Astrocyte of the spinal cord (primary cell): ENCODE measurements around the gene PRKAG2.

Source experiments
- DNase-seq: peaks from one replicate; pipeline ENCODE4 v3.0.0; 2011; ENCODE audit warnings: low read depth, low spot score
- H3K4me3 ChIP-seq: 2 replicates; pipeline ENCODE4 v1.5.1; 2011; ENCODE audit warnings: low read depth, mild to moderate bottlenecking, low read length, moderate library complexity
- in situ Hi-C: cut with HindIII; loops from 2 replicates; pipeline ENCODE4 v1.10.0; 2017; ENCODE audit warnings: low sequenced_read_pairs
- TF ChIP-seq, protein P1 (sequence below): IDR thresholded peaks from 2 replicates; pipeline ENCODE4 v1.5.1; 2012; ENCODE audit warnings: low read depth, mild to moderate bottlenecking, low read length, inconsistent platforms

PRKAG2 gene

DNA sequence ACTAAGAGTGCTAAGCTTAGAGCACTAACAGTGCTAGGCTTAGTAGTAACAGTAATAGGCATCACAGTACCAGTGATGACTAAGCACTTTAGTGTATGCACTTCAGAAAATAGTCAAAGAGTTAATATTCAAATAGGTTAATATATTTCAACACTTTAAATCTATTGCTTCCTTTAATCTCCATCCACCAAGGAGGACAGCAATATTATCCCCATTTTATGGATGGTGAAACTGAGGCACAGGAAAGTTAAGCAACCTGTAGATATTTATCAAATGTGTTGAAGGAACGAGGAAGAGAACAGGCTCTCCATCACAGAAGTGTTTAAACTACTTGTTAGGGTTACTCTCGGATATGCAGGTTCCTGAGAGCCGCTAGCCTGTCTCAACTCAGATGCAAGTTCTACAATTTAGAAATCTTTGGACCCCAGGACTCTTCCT is 165.5 kb downstream of the PRKAG2 start:
- in situ Hi-C loops, result no loop called here
- TF ChIP-seq, protein P1, sequence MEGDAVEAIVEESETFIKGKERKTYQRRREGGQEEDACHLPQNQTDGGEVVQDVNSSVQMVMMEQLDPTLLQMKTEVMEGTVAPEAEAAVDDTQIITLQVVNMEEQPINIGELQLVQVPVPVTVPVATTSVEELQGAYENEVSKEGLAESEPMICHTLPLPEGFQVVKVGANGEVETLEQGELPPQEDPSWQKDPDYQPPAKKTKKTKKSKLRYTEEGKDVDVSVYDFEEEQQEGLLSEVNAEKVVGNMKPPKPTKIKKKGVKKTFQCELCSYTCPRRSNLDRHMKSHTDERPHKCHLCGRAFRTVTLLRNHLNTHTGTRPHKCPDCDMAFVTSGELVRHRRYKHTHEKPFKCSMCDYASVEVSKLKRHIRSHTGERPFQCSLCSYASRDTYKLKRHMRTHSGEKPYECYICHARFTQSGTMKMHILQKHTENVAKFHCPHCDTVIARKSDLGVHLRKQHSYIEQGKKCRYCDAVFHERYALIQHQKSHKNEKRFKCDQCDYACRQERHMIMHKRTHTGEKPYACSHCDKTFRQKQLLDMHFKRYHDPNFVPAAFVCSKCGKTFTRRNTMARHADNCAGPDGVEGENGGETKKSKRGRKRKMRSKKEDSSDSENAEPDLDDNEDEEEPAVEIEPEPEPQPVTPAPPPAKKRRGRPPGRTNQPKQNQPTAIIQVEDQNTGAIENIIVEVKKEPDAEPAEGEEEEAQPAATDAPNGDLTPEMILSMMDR, result no peak
- no peak for DNase-seq
- no peak overlapping the region for H3K4me3 ChIP-seq

DNA sequence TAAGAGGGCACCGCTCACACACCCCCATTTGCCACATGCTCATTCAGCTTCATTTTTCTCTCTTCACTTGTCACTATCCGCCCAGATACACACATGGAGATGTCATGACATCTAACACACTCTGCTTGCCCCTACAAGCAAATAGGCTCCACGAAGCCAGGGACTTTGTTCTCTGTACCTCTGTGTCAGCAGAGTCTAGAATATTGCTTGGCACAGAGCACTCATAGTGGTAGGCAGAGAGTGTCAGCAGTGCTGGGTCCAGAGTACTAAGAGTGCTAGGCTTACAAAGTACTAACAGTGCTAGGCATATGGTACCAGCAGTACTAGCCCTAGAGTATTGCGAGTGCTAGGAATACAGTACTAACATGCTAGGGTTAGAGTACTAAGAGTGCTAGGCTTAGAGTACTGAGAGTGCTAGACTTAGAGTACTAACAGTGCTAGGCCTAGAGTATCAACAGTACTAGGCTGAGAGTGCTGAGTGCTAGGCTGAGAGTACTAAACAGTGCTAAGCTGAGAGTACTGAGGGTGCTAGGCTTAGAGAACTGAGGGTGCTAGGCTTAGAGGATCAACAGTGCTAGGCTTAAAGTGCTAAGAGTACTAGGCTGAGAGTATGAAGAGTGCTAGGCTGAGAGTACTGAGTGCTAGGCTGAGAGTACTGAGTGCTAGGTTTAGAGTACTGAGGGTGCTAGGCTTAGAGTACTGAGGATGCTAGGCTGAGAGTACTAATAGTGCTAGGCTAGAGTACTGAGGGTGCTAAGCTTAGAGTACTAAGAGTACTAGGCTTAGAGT is 166.1 kb downstream of the PRKAG2 start:
- DNase-seq, result no peak
- in situ Hi-C loops, result no loop called here
- TF ChIP-seq, protein P1, result no peak
- H3K4me3 ChIP-seq, result no peak overlapping the region

- in situ Hi-C loops, result no loop called here
- no peak overlapping the region for H3K4me3 ChIP-seq
- no peak for DNase-seq
- TF ChIP-seq, protein P1, result no peak
These were observed 166.7 kb downstream of the PRKAG2 start for GRCh38 chr7:151710121-151710640.

GRCh38 chr7:151709141-151710038 is 167.5 kb downstream of the PRKAG2 start:
- in situ Hi-C loops, result no loop called here
- DNase-seq, result no peak
- no peak overlapping the region for H3K4me3 ChIP-seq
- TF ChIP-seq, protein P1, result no peak

DNA sequence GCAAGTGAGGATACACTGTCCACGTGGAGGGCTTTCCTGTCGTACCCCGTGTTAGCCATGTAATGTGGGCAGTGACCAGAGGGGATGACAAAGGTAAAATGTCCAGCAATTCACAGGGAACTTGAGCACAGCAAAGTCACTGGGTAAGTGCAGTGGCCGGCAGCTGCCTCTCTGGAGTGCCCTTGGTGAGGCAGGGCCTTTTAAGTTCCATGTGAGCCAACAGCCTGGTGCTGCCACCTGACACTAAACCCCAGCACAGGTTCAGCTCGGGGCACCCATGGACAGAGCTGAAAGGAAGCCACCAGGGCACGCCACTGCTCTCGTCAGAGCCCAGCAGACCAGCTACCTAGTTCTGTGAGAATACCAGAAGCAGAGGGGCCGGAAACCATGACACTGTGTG is 168.3 kb downstream of the PRKAG2 start:
- TF ChIP-seq, protein P1, result no peak
- H3K4me3 ChIP-seq, result no peak overlapping the region
- in situ Hi-C loops, result no loop called here
- DNase-seq, result no peak

DNA sequence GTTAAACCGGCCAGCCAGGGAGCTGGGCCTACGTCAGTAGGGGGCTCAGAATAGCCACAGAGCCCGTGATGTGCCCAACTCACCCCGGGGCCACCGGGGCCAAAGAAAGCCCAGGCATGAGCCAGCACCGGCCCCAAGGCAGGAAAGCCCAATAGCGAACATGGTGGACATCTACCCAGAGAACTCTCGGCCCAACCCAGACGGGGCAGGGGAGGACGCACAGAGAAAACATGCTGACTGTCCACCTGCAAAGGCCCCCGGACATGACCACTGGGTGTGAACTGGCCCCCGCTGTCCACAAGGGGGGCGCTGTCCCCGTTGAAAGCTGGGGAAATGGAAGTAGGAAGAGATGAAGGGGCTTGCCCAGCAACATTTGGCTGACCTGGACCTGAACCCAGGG is 169.2 kb downstream of the PRKAG2 start:
- in situ Hi-C loops, result no loop called here
- TF ChIP-seq, protein P1, result no peak
- H3K4me3 ChIP-seq, result no peak overlapping the region
- no peak for DNase-seq
